Lower leg skin (tissue), 3 donors: ENCODE data around the gene TSPAN16.

Experiments used
- POLR2A ChIP-seq, 2 donors: fragments of 450-650 bp; IDR thresholded peaks; one replicate each; pipeline ENCODE4 v1.6.1; 2016 to 2017; ENCODE audit warnings: antibody characterized with exemption in 2 of 2, mild to moderate bottlenecking in 1 of 2, moderate library complexity in 1 of 2
- TF ChIP-seq, protein P1 (sequence below), 3 donors: fragments of 450-650 bp; IDR thresholded peaks; one replicate each; pipeline ENCODE4 v1.5.1; 2016; ENCODE audit warnings: antibody characterized with exemption in 3 of 3, mild to moderate bottlenecking in 3 of 3, moderate library complexity in 2 of 3

DNA sequence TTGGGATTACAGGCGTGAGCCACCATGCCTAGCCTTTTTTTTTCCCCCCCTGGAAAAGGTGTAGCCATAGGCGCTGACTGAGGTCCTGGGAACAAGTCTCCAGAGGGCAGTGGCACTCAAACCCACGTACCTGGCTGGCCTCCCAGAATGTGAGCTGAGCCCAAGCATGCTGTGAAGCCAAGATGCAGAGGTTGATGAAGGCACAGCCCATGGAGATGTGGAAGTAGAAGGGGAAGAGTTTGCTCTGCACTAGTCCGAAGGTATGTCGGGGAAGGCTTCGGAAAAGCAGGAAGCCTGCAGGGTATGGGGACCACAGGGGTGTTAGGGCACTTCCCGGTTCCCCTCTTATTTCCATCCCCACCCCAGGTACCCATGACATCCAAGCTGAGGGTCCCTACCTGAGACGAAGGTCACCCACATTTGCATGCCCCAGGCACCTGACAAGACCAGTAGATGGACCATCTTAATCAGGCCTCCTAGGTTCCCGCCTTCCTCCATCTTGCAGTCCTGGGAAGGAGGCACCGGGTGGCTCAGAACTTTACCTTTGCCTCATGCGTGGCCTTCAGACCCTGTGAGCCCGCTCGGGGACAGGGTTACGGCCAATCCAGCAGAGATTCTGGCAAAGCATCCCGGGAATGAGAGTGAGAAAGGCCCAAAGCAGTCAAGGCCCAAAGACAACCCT, 49.3 kb downstream of the TSPAN16 start:
- TF ChIP-seq, protein P1, sequence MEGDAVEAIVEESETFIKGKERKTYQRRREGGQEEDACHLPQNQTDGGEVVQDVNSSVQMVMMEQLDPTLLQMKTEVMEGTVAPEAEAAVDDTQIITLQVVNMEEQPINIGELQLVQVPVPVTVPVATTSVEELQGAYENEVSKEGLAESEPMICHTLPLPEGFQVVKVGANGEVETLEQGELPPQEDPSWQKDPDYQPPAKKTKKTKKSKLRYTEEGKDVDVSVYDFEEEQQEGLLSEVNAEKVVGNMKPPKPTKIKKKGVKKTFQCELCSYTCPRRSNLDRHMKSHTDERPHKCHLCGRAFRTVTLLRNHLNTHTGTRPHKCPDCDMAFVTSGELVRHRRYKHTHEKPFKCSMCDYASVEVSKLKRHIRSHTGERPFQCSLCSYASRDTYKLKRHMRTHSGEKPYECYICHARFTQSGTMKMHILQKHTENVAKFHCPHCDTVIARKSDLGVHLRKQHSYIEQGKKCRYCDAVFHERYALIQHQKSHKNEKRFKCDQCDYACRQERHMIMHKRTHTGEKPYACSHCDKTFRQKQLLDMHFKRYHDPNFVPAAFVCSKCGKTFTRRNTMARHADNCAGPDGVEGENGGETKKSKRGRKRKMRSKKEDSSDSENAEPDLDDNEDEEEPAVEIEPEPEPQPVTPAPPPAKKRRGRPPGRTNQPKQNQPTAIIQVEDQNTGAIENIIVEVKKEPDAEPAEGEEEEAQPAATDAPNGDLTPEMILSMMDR (IDR thresholded peaks at IDR 0.05): no peak
- no peak for TF ChIP-seq POLR2A (IDR thresholded peaks at IDR 0.05)
